Endothelial cell of umbilical vein (primary cell): ENCODE data around the gene CHIT1. TPM values are rescaled to one million over a fixed set of nuclear protein-coding genes. Genes with fewer than 3 reads are reported as not detected.

ENCODE experiments used
- BruUV-seq: library from RNA; stranded (reverse); fragments of 400-500 nt; replicated peaks from 2 replicates; lab custom pipeline; 2021; lab: Mats Ljungman, UMichigan
- CTCF ChIA-PET: fragments of 300-600, 350-600 bp; sonication (Branson Sonifier 250); formaldehyde crosslinking; loops from one replicate; lab custom pipeline; 2021; ENCODE audit warnings: antibody characterized with exemption, inconsistent platforms; lab: Charles Lee
- POLR2A ChIA-PET: fragments of 300-600, 350-600 bp; sonication (Branson Sonifier 250); formaldehyde crosslinking; loops from one replicate; lab custom pipeline; 2021; ENCODE audit warnings: antibody characterized with exemption, inconsistent platforms; lab: Charles Lee
- DNase-seq: peaks from one replicate; pipeline ENCODE4 v3.0.0-alpha.2; 2011; ENCODE audit warnings: low read depth, low spot score
- FAIRE-seq: peaks from 2 replicates; lab custom pipeline; 2011; peaks lifted over from hg19 to GRCh38; lab: Jason Lieb, UNC
- H2AFZ ChIP-seq: 2 replicates; pipeline ENCODE4 v1.6.0; 2012; ENCODE audit warnings: low read depth, low read length, control low read depth, inconsistent platforms
- H3K27ac ChIP-seq: 2 replicates; pipeline ENCODE4 v1.5.1; 2011; ENCODE audit warnings: low read depth, mild to moderate bottlenecking, control low read depth, low read length, moderate library complexity; ENCODE audit not compliant: insufficient read depth
- H3K27me3 ChIP-seq, 2 experiments: 2 replicates each; pipeline versions ENCODE4 v1.6.0 to v1.6.1; 2011; ENCODE audit warnings: low read length in 2 of 2, mixed read lengths in 1 of 2; ENCODE audit not compliant: control insufficient read depth in 2 of 2, insufficient read depth in 2 of 2
- H3K36me3 ChIP-seq, 2 experiments: 2 replicates in 1 of 2; 3 replicates in 1 of 2; pipeline ENCODE4 v1.5.1; 2011; ENCODE audit warnings: low read length in 2 of 2, mild to moderate bottlenecking in 1 of 2, moderate library complexity in 1 of 2; ENCODE audit not compliant: control insufficient read depth in 2 of 2, insufficient read depth in 2 of 2; ENCODE audit errors: extremely low read depth in 1 of 2
- H3K4me1 ChIP-seq: 3 replicates; pipeline ENCODE4 v1.5.1; 2011; ENCODE audit warnings: mild to moderate bottlenecking, low read length; ENCODE audit not compliant: control insufficient read depth, insufficient read depth; ENCODE audit errors: extremely low read depth
- H3K4me2 ChIP-seq: 2 replicates; pipeline ENCODE4 v1.6.1; 2011; ENCODE audit warnings: low read length, control low read depth, mixed read lengths; ENCODE audit not compliant: insufficient read depth
- H3K4me3 ChIP-seq, 3 experiments: fragments of 200-600 bp in 1 of 3; sonication (generic), shearing (Covaris generic) in 1 of 3; replicated peaks in 1 of 3; 2 replicates each; pipeline ENCODE4 v1.5.1; 2011 to 2016; ENCODE audit warnings: control low read depth in 3 of 3, low read length in 3 of 3, mild to moderate bottlenecking in 2 of 3, inconsistent platforms in 1 of 3, low read depth in 1 of 3, moderate library complexity in 1 of 3; ENCODE audit not compliant: insufficient read depth in 1 of 3
- H3K79me2 ChIP-seq: 2 replicates; pipeline ENCODE4 v1.6.0; 2012; ENCODE audit warnings: low read length, inconsistent platforms; ENCODE audit not compliant: control insufficient read depth, insufficient read depth
- H3K9ac ChIP-seq: replicated peaks from 2 replicates; pipeline ENCODE3; 2011; ENCODE audit warnings: low read length, control low read depth; ENCODE audit not compliant: insufficient read depth; ENCODE audit errors: extremely low read depth
- H3K9me1 ChIP-seq: replicated peaks from 3 replicates; pipeline ENCODE4 v1.6.0; 2011; ENCODE audit warnings: mild to moderate bottlenecking, low read length; ENCODE audit not compliant: control insufficient read depth, insufficient read depth; ENCODE audit errors: extremely low read depth
- H3K9me3 ChIP-seq: replicated peaks from 2 replicates; pipeline ENCODE4 v1.5.1; 2012; ENCODE audit warnings: low read length, inconsistent platforms; ENCODE audit not compliant: control insufficient read depth, insufficient read depth
- H4K20me1 ChIP-seq: replicated peaks from 2 replicates; pipeline ENCODE3; 2011; ENCODE audit warnings: mild to moderate bottlenecking, low read length; ENCODE audit not compliant: control insufficient read depth, insufficient read depth; ENCODE audit errors: extremely low read depth
- EZH2 ChIP-seq: IDR thresholded peaks from 2 replicates; pipeline ENCODE4 v1.6.1; 2012; ENCODE audit warnings: borderline replicate concordance, low read depth, mild to moderate bottlenecking, moderate library complexity, low read length, inconsistent platforms; ENCODE audit not compliant: severe bottlenecking
- FOS ChIP-seq: IDR thresholded peaks from 2 replicates; pipeline ENCODE4 v1.6.1; 2011; ENCODE audit warnings: mild to moderate bottlenecking, low read length, moderate library complexity, borderline replicate concordance; ENCODE audit not compliant: insufficient read depth
- GATA2 ChIP-seq: IDR thresholded peaks from 2 replicates; pipeline ENCODE4 v1.7.0; 2011; ENCODE audit warnings: low read depth, mild to moderate bottlenecking, moderate library complexity, mixed read lengths, low read length; ENCODE audit not compliant: insufficient read length, insufficient read depth
- JUN ChIP-seq: IDR thresholded peaks from 2 replicates; pipeline ENCODE4 v1.6.1; 2011; ENCODE audit warnings: borderline replicate concordance, low read depth; ENCODE audit not compliant: insufficient read length, insufficient read depth
- MYC ChIP-seq: IDR thresholded peaks from one replicate; pipeline ENCODE4 v1.6.1; 2011; ENCODE audit warnings: mild to moderate bottlenecking, low read depth, low read length
- POLR2A ChIP-seq: IDR thresholded peaks from 2 replicates; pipeline ENCODE4 v1.6.1; 2012; ENCODE audit warnings: low read depth, mild to moderate bottlenecking, control low read depth, low read length
- POLR2AphosphoS5 ChIP-seq: IDR thresholded peaks from 2 replicates; pipeline ENCODE4 v1.6.1; 2012; ENCODE audit warnings: low read depth, mild to moderate bottlenecking, control low read depth, low read length, moderate library complexity; ENCODE audit not compliant: insufficient read depth
- dilution Hi-C: fragments of 300-500 bp; cut with MboI; formaldehyde crosslinking; loops from one replicate; pipeline ENCODE4 v1.15.0; 2019; ENCODE audit warnings: low sequenced_read_pairs; ENCODE audit not compliant: extremely low pct_ligation_motif_present
- intact Hi-C: fragments of 100-400 bp; cut with micrococcal nuclease; formaldehyde crosslinking; loops from one replicate; pipeline ENCODE4 v1.10.0; 2022
- polyA plus RNA-seq, 4 experiments: library from polyadenylated mRNA; depleted of rRNA in 3 of 4; stranded (reverse) in 3 of 4; unstranded in 1 of 4; fragments of >200 nt; gene quantifications; 2 replicates each; pipeline versions ENCODE4 v1.2.1 to v1.2.3, GENCODE V29; 2011 to 2012; ENCODE audit warnings: missing spikeins in 1 of 4
- total RNA-seq: library from RNA; stranded (reverse); gene quantifications from 2 replicates; pipeline ENCODE4 v1.2.3, GENCODE V29; 2021
- TF ChIP-seq, protein P1 (sequence below), 2 donors: IDR thresholded peaks; 1 replicate in 1 of 2; 2 replicates in 1 of 2; pipeline ENCODE4 v1.5.1; 2011; ENCODE audit warnings: low read length in 2 of 2, mild to moderate bottlenecking in 2 of 2, moderate library complexity in 2 of 2, control low read depth in 1 of 2, inconsistent platforms in 1 of 2, low read depth in 1 of 2; ENCODE audit not compliant: insufficient read depth in 1 of 2; ENCODE audit errors: extremely low read depth in 1 of 2
- TF ChIP-seq, protein P2 (sequence below): IDR thresholded peaks from 2 replicates; pipeline ENCODE4 v1.6.1; 2011; ENCODE audit not compliant: insufficient read depth, insufficient read length

CHIT1 gene
- total and polyA plus RNA-seq, 2 donors (not counting 3 experiments of a cell fraction or from before 2014, with no cell fraction given): not detected

DNA sequence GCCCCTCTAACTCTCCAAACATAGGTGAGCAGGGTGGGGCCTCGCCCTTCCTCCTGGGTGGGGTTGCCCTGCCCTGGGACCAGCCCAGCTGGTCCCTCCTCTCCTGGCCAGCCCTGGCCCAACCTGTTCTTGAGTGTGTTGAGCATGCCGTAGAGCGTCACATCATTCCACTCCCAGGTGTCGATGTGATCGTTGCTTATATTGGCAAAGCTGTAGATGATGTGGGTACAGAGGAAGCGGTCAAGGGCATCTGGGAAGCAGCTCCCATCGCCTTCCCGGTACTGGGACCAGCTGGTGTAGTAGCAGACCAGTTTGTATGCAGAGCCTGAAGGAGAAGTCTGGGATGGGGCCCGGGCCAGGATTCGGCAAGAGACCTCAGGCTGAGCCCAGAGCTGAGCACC is 44.4 kb downstream of the CHIT1 start:
- peaks cover 15 to 17% of the 10 kb centered on the region in 2 experiments for H3K27me3 ChIP-seq
- H3K9me1 ChIP-seq: no peaks in the 10 kb centered on the region
- FAIRE-seq (no peak), DNase-seq (no peak)
- TF ChIP-seq POLR2A (no peak), EZH2 (no peak), MYC (no peak), POLR2AphosphoS5 (no peak), JUN (no peak), GATA2 (no peak), FOS (no peak)
- TF ChIP-seq, protein P1, sequence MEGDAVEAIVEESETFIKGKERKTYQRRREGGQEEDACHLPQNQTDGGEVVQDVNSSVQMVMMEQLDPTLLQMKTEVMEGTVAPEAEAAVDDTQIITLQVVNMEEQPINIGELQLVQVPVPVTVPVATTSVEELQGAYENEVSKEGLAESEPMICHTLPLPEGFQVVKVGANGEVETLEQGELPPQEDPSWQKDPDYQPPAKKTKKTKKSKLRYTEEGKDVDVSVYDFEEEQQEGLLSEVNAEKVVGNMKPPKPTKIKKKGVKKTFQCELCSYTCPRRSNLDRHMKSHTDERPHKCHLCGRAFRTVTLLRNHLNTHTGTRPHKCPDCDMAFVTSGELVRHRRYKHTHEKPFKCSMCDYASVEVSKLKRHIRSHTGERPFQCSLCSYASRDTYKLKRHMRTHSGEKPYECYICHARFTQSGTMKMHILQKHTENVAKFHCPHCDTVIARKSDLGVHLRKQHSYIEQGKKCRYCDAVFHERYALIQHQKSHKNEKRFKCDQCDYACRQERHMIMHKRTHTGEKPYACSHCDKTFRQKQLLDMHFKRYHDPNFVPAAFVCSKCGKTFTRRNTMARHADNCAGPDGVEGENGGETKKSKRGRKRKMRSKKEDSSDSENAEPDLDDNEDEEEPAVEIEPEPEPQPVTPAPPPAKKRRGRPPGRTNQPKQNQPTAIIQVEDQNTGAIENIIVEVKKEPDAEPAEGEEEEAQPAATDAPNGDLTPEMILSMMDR (IDR thresholded peaks at IDR 0.05; ENCODE audit: extremely low read depth in 1 of 2, insufficient read depth in 1 of 2, low read depth in 1 of 2, low read length in 2 of 2): no peak
- TF ChIP-seq, protein P2, sequence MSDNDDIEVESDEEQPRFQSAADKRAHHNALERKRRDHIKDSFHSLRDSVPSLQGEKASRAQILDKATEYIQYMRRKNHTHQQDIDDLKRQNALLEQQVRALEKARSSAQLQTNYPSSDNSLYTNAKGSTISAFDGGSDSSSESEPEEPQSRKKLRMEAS: no peak
- no peaks in the 10 kb centered on the region for H3K36me3 ChIP-seq
- no peaks in the 10 kb centered on the region for H3K9me3 ChIP-seq
- dilution Hi-C loops: no loop called here
- H3K79me2 ChIP-seq: no peaks in the 10 kb centered on the region
- CTCF ChIA-PET: interaction anchor here (0.9 to 2.7 kb wide), 3 partner anchors 13 to 145 kb away, joined by 4 to 9 read pairs (median 8); no protein-coding TSS in a partner anchor
- H3K4me1 ChIP-seq: no peaks in the 10 kb centered on the region
- no peak overlapping the region for H3K9ac ChIP-seq
- no TSS peak for BruUV-seq
- H3K4me2 ChIP-seq: no peak overlapping the region
- POLR2A ChIA-PET: no interaction called here
- no peak overlapping the region for H3K4me3 ChIP-seq
- no peaks in the 10 kb centered on the region for H4K20me1 ChIP-seq
- H3K27ac ChIP-seq: no peak overlapping the region
- intact Hi-C loops: no loop called here
- no peak overlapping the region for H2AFZ ChIP-seq
